ENCODE measurements around the gene RNF144A.

DNA sequence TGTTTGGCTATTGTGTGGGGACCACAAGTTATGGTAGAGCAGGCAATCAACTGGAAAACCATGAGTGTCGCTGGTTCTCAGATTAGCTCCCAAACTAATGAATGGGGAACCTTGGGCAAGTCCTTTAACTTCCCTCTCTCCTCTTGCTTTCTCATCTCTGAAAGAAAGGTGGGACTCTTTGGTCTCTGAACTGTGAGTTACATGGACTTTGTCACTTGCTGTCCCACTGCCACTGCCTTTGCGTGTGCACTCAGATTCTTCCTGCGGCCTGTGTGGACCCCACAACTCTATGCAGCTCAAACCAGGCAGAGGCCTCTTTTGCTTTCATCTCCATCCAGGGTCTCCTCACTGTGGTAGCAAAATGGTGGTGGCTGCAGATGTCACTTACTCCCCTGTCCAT is 86.7 kb downstream of the RNF144A start:
- TF ChIP-seq, protein P1, sequence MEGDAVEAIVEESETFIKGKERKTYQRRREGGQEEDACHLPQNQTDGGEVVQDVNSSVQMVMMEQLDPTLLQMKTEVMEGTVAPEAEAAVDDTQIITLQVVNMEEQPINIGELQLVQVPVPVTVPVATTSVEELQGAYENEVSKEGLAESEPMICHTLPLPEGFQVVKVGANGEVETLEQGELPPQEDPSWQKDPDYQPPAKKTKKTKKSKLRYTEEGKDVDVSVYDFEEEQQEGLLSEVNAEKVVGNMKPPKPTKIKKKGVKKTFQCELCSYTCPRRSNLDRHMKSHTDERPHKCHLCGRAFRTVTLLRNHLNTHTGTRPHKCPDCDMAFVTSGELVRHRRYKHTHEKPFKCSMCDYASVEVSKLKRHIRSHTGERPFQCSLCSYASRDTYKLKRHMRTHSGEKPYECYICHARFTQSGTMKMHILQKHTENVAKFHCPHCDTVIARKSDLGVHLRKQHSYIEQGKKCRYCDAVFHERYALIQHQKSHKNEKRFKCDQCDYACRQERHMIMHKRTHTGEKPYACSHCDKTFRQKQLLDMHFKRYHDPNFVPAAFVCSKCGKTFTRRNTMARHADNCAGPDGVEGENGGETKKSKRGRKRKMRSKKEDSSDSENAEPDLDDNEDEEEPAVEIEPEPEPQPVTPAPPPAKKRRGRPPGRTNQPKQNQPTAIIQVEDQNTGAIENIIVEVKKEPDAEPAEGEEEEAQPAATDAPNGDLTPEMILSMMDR (conservative IDR thresholded peaks at IDR 0.05 in 1 of 2, IDR thresholded peaks at IDR 0.05 in 1 of 2; ENCODE audit: low read depth in 1 of 2, low read length in 2 of 2): no peak
- no peak for TF ChIP-seq EZH2 (IDR thresholded peaks at IDR 0.05; ENCODE audit: low read length, missing control alignments)
